C4-2B (cell line): ENCODE results near the gene CFAP210.
A peak's percentile ranks its signal among the peaks of the same experiment; 100 is the strongest.
"Not testable (repeated sequence)": the region's sequence is repeated elsewhere in the genome, so short reads cannot be mapped to it uniquely, and the experiment has no call there.

Source experiments
- H3K27ac ChIP-seq: fragments of 450-650 bp; 2 replicates; pipeline ENCODE4 v1.5.1; 2017
- CTCF ChIP-seq: fragments of 450-650 bp; conservative IDR thresholded peaks from 2 replicates; pipeline ENCODE4 v1.5.1; 2017; ENCODE audit warnings: mild to moderate bottlenecking
- ZFX ChIP-seq: fragments of 450-650 bp; IDR thresholded peaks from 2 replicates; pipeline ENCODE4 v1.6.1; 2017

CFAP210 gene

GRCh38 chr2:169696381-169696780, 2.2 kb upstream of the CFAP210 start:
- no peak for TF ChIP-seq CTCF
- TF ChIP-seq ZFX, result no peak
- no peak overlapping the region for H3K27ac ChIP-seq

GRCh38 chr2:169694894-169695260, 672 bp upstream of the CFAP210 start:
- TF ChIP-seq CTCF (no peak), ZFX (no peak)
- H3K27ac ChIP-seq, result peak overlapping the region; percentile 96

GRCh38 chr2:169693360-169693759, 845 bp downstream of the CFAP210 start:
- TF ChIP-seq ZFX (no peak), CTCF (peak; percentile 27)
- H3K27ac ChIP-seq, result no peak overlapping the region

GRCh38 chr2:169692718-169693117, 1.5 kb downstream of the CFAP210 start:
- TF ChIP-seq CTCF (no peak), ZFX (no peak)
- H3K27ac ChIP-seq, result no peak overlapping the region

GRCh38 chr2:169690958-169691357, 3.2 kb downstream of the CFAP210 start:
- H3K27ac ChIP-seq, result no peak overlapping the region
- TF ChIP-seq ZFX (no peak), CTCF (no peak)

GRCh38 chr2:169687943-169688342, 6.3 kb downstream of the CFAP210 start:
- not testable (repeated sequence) for H3K27ac ChIP-seq

GRCh38 chr2:169686825-169687224, 7.4 kb downstream of the CFAP210 start:
- not testable (repeated sequence) for H3K27ac ChIP-seq

- not testable (repeated sequence) for H3K27ac ChIP-seq
Observed at GRCh38 chr2:169684712-169685111, 9.5 kb downstream of the CFAP210 start.

GRCh38 chr2:169684135-169684565, 10.1 kb downstream of the CFAP210 start:
- no peak overlapping the region for H3K27ac ChIP-seq
- TF ChIP-seq ZFX (no peak), CTCF (no peak)
